NCI-H524 treated with DMSO at 0.1 percent for 48 hours (cell line): ENCODE data around the gene CFAP77.
A peak's percentile ranks its signal among the peaks of the same experiment; 100 is the strongest.
"Not testable (repeated sequence)": the region's sequence is repeated elsewhere in the genome, so short reads cannot be mapped to it uniquely, and the experiment has no call there.

Source experiments
- DNase-seq: peaks from one replicate; lab custom pipeline; 2025; lab: John Stamatoyannopoulos, UW

CFAP77 gene

DNA sequence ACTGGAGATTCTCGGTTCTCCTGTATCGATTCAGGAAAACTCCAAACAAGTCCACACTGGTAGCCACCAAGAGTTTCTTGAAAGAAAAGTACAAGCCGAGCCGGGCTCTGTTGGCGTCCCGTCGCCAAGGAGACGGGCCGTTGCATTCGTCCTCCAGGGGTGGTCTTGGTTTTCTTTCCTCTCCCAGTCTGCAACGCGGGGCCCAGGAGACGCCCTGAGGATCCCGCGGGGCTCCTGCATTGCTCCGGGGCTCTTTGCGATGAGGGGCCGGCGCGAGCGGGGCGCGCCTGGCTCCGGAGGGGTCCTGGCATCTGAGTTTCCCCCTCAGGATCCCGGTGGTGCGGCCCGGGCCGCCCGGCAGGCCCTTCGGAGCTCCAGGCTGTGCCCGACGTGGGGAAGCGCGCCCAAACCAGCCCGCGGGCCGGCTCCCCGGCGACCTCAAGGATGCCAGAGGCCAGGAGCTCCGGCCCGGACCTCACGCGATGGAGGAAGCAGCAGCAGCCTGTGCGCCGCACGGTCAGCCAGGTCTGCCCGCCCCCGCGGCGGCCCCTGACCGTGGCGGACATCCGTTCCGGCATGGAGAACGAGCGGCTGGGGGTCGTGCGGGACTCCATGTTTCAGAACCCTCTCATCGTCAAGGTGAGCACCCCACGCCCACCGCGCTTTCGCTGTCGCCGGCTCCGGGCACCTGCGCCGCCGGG is at the start of gene CFAP77:
TSS of gene CFAP77 (plus strand) at position 384 of the 701 bp plus-strand sequence. CDS start at position 445, 61 bp downstream.
- DNase-seq, result no peak

DNA sequence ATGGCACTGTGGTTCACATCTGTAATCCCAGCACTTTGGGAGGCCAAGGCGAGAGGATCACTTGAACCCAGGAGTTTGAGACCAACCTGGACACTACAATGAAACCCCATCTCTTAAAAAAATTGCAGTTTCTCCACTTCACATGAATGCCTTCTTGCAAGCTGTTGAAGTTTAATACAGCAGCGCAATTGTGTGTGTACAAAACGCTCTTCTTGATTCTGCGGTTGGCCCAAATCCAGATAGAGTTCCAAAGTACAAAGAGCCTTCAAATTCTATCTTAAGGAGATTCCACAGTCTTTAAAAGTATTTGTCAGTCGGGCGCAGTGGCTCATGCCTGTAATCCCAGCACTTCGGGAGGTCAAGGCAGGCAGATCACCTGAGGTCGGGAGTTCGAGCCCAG is 45.9 kb upstream of the CFAP77 start:
- DNase-seq, result no peak

GRCh38 chr9:132365986-132366385 is 44.0 kb upstream of the CFAP77 start:
- DNase-seq, result no peak

DNA sequence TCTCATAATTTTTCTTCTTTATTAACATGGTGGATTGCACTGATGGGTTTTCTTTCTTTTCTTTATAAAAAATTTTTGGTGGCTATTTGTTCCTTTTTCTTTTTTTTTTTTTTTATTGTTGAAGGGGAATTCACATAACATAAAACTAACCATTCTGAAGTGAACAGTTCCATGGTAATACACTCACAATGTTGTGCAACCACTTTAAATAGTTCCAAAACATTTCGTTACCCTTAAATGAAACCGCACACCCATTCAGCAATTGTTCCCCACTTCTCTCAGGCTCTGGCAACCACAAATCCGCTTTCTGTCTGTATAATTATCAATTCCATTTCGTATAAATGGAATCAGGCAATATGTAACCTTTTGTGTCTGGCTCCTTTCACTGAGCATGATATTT is 43.5 kb upstream of the CFAP77 start:
- no peak for DNase-seq

GRCh38 chr9:132367613-132368313 is 42.2 kb upstream of the CFAP77 start:
- no peak for DNase-seq

GRCh38 chr9:132369421-132369820 is 40.6 kb upstream of the CFAP77 start:
- no peak for DNase-seq

- DNase-seq, result no peak
These were observed 39.4 kb upstream of the CFAP77 start for GRCh38 chr9:132370592-132370991.

- DNase-seq, result no peak
These were observed 37.6 kb upstream of the CFAP77 start for GRCh38 chr9:132372177-132373095.

GRCh38 chr9:132377769-132378168 is 32.2 kb upstream of the CFAP77 start:
- not testable (repeated sequence) for DNase-seq

DNA sequence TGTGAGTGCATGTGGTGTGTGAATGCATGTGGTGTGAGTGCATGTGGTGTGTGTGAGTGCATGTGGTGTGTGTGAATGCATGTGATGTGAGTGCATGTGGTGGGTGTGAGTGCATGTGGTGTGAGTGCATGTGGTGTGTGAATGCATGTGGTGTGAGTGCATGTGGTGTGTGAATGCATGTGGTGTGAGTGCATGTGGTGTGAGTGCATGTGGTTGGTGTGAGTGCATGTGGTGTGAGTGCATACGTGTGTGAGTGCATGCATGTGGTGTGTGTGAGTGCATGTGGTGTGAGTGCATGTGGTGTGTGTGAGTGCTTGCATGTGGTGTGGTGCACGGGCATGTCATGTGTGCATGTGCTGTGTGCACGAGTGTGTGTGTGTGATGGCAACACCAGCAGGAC is 31.6 kb upstream of the CFAP77 start:
- not testable (repeated sequence) for DNase-seq

GRCh38 chr9:132381966-132382541 is 28.0 kb upstream of the CFAP77 start:
- no peak for DNase-seq

DNA sequence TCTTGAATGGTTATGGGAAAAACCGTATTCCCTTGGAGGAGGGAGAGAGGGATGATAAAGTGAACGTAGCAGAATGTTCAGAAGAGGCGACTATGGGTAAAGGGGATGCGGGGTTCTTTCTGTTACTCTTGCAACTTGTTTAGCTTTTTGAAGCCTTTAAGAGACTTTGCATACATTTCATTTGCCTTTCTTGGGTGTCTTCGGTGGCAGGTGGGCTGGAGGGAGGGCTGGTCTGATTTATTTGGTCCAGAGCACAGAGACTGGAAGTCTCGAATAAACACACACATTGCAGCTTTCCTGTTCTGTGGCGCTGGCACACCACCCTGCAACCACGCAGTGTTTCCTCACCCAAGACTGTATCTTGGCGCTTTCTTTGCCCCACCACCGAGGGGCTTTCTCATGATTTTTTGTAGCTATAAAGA is 26.5 kb upstream of the CFAP77 start:
- no peak for DNase-seq

DNA sequence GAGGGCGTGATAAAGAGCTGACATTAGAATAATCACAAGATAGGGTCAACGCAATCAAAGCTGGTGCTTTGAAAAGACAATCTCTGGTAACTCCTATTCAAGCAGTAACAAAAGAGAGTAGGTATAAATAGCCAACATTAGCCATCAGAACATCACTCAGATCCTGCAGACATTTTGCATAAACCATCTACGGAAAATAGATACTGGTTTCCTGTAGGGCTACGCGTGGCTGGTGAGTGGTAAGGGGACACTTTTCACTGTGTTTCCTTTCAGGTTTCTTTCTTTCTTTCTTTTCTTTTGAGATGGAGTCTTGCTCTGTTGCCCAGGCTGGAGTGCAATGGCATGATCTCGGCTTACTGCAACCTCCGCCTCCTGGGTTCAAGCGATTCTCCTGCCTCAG is 25.6 kb upstream of the CFAP77 start:
- DNase-seq, result no peak

DNA sequence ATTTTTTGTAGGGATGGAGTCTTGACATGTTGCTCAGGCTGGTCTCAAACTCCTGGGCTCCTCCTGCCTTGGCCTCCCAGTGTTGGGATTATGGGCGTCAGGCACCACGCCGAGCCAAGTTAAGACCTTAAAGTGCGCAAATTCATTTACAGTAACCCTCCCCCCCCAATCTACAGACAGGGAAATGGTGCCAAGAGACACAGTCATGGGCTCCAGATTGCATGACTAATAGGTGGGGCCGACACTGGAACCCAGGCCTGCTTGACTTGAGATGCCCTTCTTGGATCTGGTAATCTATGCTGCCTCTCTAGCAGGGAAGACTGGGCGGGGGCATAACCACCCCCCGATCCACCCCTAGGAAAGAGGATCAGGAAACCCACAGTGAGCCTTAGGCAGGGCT is 22.9 kb upstream of the CFAP77 start:
- DNase-seq, result no peak

DNA sequence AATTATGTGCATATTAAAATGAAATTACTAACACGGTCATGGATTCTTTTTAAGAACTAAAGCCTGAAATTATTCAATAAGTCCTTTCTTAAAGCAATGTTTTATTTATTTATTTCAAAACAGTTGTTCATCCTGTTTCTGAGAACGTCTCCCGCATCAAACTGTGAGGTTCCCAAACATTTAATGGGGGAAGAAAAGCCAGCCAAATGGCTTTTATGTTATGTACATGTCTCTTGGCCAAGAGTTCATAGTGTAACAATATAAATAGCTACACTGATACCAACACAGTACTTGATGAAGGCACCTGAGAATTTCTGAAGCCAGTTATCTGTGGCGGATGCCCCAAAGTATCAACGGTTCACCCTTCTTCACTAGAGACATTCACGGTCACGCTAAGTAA is 19.0 kb upstream of the CFAP77 start:
- DNase-seq, result no peak

DNA sequence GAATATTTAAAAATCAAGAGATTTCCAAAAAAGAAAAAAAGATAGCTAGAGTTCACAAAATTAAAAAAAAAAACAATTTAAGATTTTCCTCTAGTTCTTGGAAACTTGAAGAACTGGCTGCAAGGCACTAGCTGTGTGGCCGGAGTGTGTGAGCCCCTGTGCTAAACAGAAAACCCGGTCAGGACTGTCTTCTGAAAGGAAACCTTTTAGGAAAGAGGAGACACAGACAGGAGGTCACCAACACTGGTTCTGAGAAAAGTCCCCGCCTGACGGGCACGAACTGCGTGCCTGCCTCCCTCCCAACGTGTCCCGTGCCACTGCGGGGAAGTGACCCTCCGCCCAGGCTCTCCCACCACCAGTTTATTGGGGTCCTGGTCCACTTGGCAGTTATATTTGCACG is 18.6 kb upstream of the CFAP77 start:
- no peak for DNase-seq

DNA sequence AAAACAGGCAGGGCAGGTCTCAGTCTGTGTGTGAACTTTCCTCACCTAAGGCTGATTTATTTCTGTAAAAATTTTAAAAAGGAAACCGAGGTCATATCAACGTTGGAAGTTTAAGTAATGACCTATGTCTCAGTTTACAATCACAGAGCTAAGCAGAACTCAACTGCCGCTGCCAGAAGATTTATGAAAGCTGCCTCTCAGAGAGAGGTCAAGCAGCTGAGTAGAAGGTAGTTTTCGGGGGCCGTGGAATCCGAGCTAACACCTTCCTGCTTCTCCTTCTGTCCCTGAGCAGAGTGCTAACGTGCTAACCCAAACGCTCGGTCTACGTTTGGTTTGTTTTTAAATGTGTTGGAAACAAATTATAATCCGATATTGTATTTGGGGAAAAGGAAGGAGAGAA is 14.5 kb upstream of the CFAP77 start:
- no peak for DNase-seq

GRCh38 chr9:132401824-132402223 is 8.2 kb upstream of the CFAP77 start:
- no peak for DNase-seq

- DNase-seq, result no peak
These were observed 5.7 kb upstream of the CFAP77 start for GRCh38 chr9:132404228-132404881.

GRCh38 chr9:132406554-132407122 is 3.4 kb upstream of the CFAP77 start, which contains the start of gene TTF1:
TSS of gene TTF1 (minus strand) at chr9:132406840. CDS start at chr9:132402821, 4,019 bp downstream.
- DNase-seq, result peak; percentile 66

DNA sequence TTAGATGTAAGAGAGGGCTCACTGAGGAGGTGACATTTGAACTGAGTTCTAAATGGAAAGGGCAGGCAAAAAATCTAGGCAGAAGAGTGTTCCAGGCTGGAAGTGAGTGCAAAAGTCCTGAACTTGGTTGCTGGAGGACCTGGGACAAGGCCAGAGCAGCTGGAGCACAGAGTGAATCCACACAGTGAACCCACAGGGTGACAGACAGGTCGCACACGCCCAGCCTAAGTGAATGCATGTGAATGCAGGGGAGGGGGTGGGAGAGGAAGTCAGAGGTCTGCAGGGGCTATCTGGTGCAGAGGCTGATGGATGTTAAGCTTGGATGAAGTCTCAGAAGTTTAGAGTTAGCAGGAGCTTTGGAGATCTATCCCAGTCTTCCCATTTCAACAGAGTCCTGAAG is 2.8 kb upstream of the CFAP77 start:
- no peak for DNase-seq
